ENCODE results near the gene NUDT9. TPM values are rescaled to one million over a fixed set of nuclear protein-coding genes. Genes with fewer than 3 reads are reported as not detected.

The NUDT9 gene
- polyA plus RNA-seq (2012; rRNA removed), result 21.5 and 21.8 TPM in 2 replicates
- polyA plus RNA-seq (2012; cell fraction: cytosol; rRNA removed), result 27.2 and 35.4 TPM in 2 replicates
- polyA plus RNA-seq (2012; cell fraction: nucleus; rRNA removed), result 7.6 and 17.8 TPM in 2 replicates

- ChIA-PET CTCF (interaction anchor here (1.0 to 1.9 kb wide), 7 partner anchors 11 to 271 kb away, joined by 3 to 6 read pairs (median 4); partner anchors contain the start of gene HSD17B11), POLR2A (interaction anchor here (0.6 to 1.8 kb wide), 3 partner anchors 32 to 192 kb away, joined by 3 to 24 read pairs (median 3); partner anchors contain the start of gene HSD17B11)
- no peaks in the 10 kb centered on the region for H3K9me3 ChIP-seq
- peaks cover 47% of the 10 kb centered on the region for H3K79me2 ChIP-seq (ENCODE audit: insufficient read depth)
- H2AFZ ChIP-seq (ENCODE audit: low read depth), result peak within 1 kb of the TSS; percentile 99
- H3K4me3 ChIP-seq (ENCODE audit: low read depth in 2 of 2, low read length in 1 of 2), result peak within 1 kb of the TSS; percentile 75 to 95
- peaks cover 6% of the 10 kb centered on the region in 2 experiments; a peak in 1 of 4 replicates for H3K4me1 ChIP-seq (ENCODE audit: control insufficient read depth in 1 of 2, insufficient read depth in 2 of 2, low read depth in 1 of 2, low read length in 1 of 2)
- H3K9ac ChIP-seq, result peak within 1 kb of the TSS; percentile 94
- H3K4me2 ChIP-seq, result peak within 1 kb of the TSS; percentile 86
- H3F3A ChIP-seq (replicated peaks; ENCODE audit: insufficient read depth), result no peaks in the 10 kb centered on the region
- no peaks in the 10 kb centered on the region for H4K20me1 ChIP-seq (ENCODE audit: insufficient read depth)
- H3K9me2 ChIP-seq, result no peaks in the 10 kb centered on the region
- H3K36me3 ChIP-seq (replicated peaks in 1 of 2; ENCODE audit: control insufficient read depth in 1 of 2, insufficient read depth in 2 of 2, low read length in 1 of 2), result no peaks in the 10 kb centered on the region
- WGBS (ENCODE audit: low lambda C conversion rate), result 5% methylated on average over 41 of the region's 58 CpGs
- no peaks in the 10 kb centered on the region for H3K27me3 ChIP-seq (ENCODE audit: insufficient read depth)
- peak within 1 kb of the TSS; percentile 96 for H3K27ac ChIP-seq (ENCODE audit: low read depth in 2 of 2, low read length in 1 of 2)
- peak; percentile 89 for DNase-seq
- no peak for TF ChIP-seq SMC3 (IDR thresholded peaks at IDR 0.05; ENCODE audit: low read depth, low read length)
- 0 out of 2 replicates have a peak, but pooled peaks have one; percentile 39 for TF ChIP-seq SIN3A (IDR thresholded peaks at IDR 0.05; ENCODE audit: borderline replicate concordance, low read depth, low read length)
- peak; percentile 91 for TF ChIP-seq POLR2AphosphoS5 (IDR thresholded peaks at IDR 0.05; ENCODE audit: low read depth, low read length)
- no peak for TF ChIP-seq RFX5 (IDR thresholded peaks at IDR 0.05; ENCODE audit: low read length)
- TF ChIP-seq MEF2A (IDR thresholded peaks at IDR 0.05; ENCODE audit: borderline replicate concordance, low read depth), result no peak
- peak; percentile 53 for TF ChIP-seq GABPA (IDR thresholded peaks at IDR 0.05; ENCODE audit: low read depth)
- peak; percentile 88 for TF ChIP-seq ZBTB33 (IDR thresholded peaks at IDR 0.05; ENCODE audit: borderline replicate concordance, low read depth)
- peak; percentile 66 for TF ChIP-seq USF2 (IDR thresholded peaks at IDR 0.05; ENCODE audit: borderline replicate concordance, low read depth, low read length)
- peak; percentile 85 for TF ChIP-seq ELF1 (IDR thresholded peaks at IDR 0.05)
- TF ChIP-seq CTCF (IDR thresholded peaks at IDR 0.05), result no peak
- peak; percentile 33; the same call in 1 of the 2 replicates for TF ChIP-seq FOXJ3 (CRISPR knock-in tag; IDR thresholded peaks at IDR 0.05)
- peak; percentile 75; the same call in 1 of the 2 replicates for TF ChIP-seq RCOR1 (IDR thresholded peaks at IDR 0.05; ENCODE audit: low read length)
- TF ChIP-seq TEAD4 (IDR thresholded peaks at IDR 0.05; ENCODE audit: borderline replicate concordance, insufficient read depth), result 0 out of 2 replicates have a peak, but pooled peaks have one; percentile 42
- peak; percentile 85 for TF ChIP-seq USF1 (IDR thresholded peaks at IDR 0.05; ENCODE audit: borderline replicate concordance, low read depth)
- TF ChIP-seq FOXM1 (IDR thresholded peaks at IDR 0.05; ENCODE audit: low read depth), result no peak
- peak; percentile 83 for TF ChIP-seq TAF1 (IDR thresholded peaks at IDR 0.05; ENCODE audit: borderline replicate concordance, low read depth, low read length)
- peak; percentile 45; the same call in 1 of the 2 replicates for TF ChIP-seq PBX3 (IDR thresholded peaks at IDR 0.05)
- peak; percentile 18 for TF ChIP-seq NFIC (IDR thresholded peaks at IDR 0.05; ENCODE audit: borderline replicate concordance)
- TF ChIP-seq YY1 (IDR thresholded peaks at IDR 0.05; ENCODE audit: low read depth), result peak; percentile 46; the same call in 1 of the 2 replicates
- TF ChIP-seq NRF1 (IDR thresholded peaks at IDR 0.05; ENCODE audit: low read depth, low read length), result peak; percentile 67
- TF ChIP-seq JUND (IDR thresholded peaks at IDR 0.05), result no peak
- TF ChIP-seq MAX (IDR thresholded peaks at IDR 0.05; ENCODE audit: low read depth), result peak; percentile 94
- no peak for TF ChIP-seq IRF3 (IDR thresholded peaks at IDR 0.05; ENCODE audit: low read depth, low read length)
- TF ChIP-seq RXRA (IDR thresholded peaks at IDR 0.05; ENCODE audit: borderline replicate concordance, low read depth), result no peak
Observed at GRCh38 chr4:87422104-87423052, at the start of gene NUDT9. NUDT9 (plus strand) TSS chr4:87422573; CDS start chr4:87422906, 333 bp downstream.

All from SK-N-SH (cell line).